HG03108 (cell line): Measurements from ENCODE around the gene ZFAND2B.
"Not testable (repeated sequence)": the region's sequence is repeated elsewhere in the genome, so short reads cannot be mapped to it uniquely, and the experiment has no call there.

Source experiments
- ATAC-seq: cut with Tn5 transposase; IDR thresholded peaks from one replicate; pipeline ENCODE4 v1.9.1; 2021; ENCODE audit warnings: moderate library complexity; ENCODE audit not compliant: unreplicated experiment

Gene ZFAND2B

GRCh38 chr2:219175928-219176817 lies 30.4 kb upstream of the ZFAND2B start:
- peak; percentile 27 for ATAC-seq

GRCh38 chr2:219176818-219177551 lies 29.6 kb upstream of the ZFAND2B start, which contains the start of gene CNPPD1:
Gene CNPPD1, minus strand, starts transcription at chr2:219176925. Its CDS starts 97 bp downstream, at chr2:219176828.
- peak; percentile 64 for ATAC-seq

- peak; percentile 36 for ATAC-seq
Observed at GRCh38 chr2:219177552-219178376, 28.8 kb upstream of the ZFAND2B start, which contains the start of gene RETREG2. Gene RETREG2, plus strand, starts transcription at chr2:219178275. Its CDS starts 78 bp downstream, at chr2:219178353.

- ATAC-seq = peak; percentile 6
Observed at GRCh38 chr2:219178377-219179175, 28.0 kb upstream of the ZFAND2B start.

GRCh38 chr2:219179601-219180465 lies 26.7 kb upstream of the ZFAND2B start:
- ATAC-seq = no peak

GRCh38 chr2:219180961-219181360 lies 25.6 kb upstream of the ZFAND2B start:
- no peak for ATAC-seq

- ATAC-seq = no peak
Observed at GRCh38 chr2:219181531-219181930, 25.1 kb upstream of the ZFAND2B start.

- no peak for ATAC-seq
Observed at GRCh38 chr2:219182331-219183150, 24.0 kb upstream of the ZFAND2B start.

- no peak for ATAC-seq
Observed at GRCh38 chr2:219183151-219183772, 23.3 kb upstream of the ZFAND2B start.

- ATAC-seq = no peak
Observed at GRCh38 chr2:219184121-219184520, 22.5 kb upstream of the ZFAND2B start.

GRCh38 chr2:219186754-219187456 lies 19.7 kb upstream of the ZFAND2B start:
- ATAC-seq = no peak

GRCh38 chr2:219197388-219197787 lies 9.2 kb upstream of the ZFAND2B start:
- no peak for ATAC-seq

GRCh38 chr2:219198974-219199373 lies 7.6 kb upstream of the ZFAND2B start:
- ATAC-seq = no peak

GRCh38 chr2:219199470-219200211 lies 6.9 kb upstream of the ZFAND2B start:
- no peak for ATAC-seq

GRCh38 chr2:219200502-219201326 lies 5.9 kb upstream of the ZFAND2B start:
- not testable (repeated sequence) for ATAC-seq

GRCh38 chr2:219201331-219201730 lies 5.3 kb upstream of the ZFAND2B start:
- ATAC-seq = not testable (repeated sequence)
